ENCODE data around the gene CENPS. TPM values are rescaled to one million over a fixed set of nuclear protein-coding genes. Genes with fewer than 3 reads are reported as not detected.

The CENPS gene
- total and polyA plus RNA-seq, 9 of the 15 experiments (the other 6 are each of a cell fraction or from before 2014, with no cell fraction given) = 10.2 to 36.0 (median 26.0) TPM

DNA sequence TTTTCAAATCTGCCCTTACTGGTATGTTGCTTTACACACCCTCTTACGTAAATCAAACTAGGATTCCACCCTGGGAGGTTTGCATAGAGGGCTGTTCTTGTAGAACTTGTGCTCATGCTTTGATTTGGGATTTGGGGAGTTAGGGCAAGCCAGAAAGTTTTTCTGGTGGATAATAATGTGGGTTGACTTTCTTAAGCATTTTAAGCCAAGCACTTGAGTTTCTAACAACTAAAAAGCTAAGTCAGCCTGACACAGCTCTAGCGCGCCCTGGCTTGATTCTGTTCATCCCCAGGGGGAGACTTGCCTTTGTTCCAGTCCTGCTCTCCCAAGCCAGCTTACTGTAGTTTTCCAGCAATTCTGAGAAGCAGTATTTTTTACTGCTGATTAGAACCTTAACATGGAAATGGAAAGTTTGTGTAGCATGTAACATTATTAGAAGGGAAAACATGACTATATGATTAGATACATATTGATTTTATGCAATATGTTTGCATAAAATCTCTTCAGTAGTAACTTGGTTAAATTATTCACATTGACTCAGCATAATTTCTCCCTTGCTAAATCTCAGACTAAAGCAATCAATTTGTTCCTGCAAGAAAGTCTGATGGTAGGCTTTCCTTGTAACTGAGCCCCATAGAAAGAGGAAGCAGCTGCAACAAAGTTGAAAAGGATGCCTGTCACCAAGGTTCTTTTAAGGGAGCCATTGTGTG is 42.4 kb upstream of the CENPS start (continued):
- TF ChIP-seq, protein P1, sequence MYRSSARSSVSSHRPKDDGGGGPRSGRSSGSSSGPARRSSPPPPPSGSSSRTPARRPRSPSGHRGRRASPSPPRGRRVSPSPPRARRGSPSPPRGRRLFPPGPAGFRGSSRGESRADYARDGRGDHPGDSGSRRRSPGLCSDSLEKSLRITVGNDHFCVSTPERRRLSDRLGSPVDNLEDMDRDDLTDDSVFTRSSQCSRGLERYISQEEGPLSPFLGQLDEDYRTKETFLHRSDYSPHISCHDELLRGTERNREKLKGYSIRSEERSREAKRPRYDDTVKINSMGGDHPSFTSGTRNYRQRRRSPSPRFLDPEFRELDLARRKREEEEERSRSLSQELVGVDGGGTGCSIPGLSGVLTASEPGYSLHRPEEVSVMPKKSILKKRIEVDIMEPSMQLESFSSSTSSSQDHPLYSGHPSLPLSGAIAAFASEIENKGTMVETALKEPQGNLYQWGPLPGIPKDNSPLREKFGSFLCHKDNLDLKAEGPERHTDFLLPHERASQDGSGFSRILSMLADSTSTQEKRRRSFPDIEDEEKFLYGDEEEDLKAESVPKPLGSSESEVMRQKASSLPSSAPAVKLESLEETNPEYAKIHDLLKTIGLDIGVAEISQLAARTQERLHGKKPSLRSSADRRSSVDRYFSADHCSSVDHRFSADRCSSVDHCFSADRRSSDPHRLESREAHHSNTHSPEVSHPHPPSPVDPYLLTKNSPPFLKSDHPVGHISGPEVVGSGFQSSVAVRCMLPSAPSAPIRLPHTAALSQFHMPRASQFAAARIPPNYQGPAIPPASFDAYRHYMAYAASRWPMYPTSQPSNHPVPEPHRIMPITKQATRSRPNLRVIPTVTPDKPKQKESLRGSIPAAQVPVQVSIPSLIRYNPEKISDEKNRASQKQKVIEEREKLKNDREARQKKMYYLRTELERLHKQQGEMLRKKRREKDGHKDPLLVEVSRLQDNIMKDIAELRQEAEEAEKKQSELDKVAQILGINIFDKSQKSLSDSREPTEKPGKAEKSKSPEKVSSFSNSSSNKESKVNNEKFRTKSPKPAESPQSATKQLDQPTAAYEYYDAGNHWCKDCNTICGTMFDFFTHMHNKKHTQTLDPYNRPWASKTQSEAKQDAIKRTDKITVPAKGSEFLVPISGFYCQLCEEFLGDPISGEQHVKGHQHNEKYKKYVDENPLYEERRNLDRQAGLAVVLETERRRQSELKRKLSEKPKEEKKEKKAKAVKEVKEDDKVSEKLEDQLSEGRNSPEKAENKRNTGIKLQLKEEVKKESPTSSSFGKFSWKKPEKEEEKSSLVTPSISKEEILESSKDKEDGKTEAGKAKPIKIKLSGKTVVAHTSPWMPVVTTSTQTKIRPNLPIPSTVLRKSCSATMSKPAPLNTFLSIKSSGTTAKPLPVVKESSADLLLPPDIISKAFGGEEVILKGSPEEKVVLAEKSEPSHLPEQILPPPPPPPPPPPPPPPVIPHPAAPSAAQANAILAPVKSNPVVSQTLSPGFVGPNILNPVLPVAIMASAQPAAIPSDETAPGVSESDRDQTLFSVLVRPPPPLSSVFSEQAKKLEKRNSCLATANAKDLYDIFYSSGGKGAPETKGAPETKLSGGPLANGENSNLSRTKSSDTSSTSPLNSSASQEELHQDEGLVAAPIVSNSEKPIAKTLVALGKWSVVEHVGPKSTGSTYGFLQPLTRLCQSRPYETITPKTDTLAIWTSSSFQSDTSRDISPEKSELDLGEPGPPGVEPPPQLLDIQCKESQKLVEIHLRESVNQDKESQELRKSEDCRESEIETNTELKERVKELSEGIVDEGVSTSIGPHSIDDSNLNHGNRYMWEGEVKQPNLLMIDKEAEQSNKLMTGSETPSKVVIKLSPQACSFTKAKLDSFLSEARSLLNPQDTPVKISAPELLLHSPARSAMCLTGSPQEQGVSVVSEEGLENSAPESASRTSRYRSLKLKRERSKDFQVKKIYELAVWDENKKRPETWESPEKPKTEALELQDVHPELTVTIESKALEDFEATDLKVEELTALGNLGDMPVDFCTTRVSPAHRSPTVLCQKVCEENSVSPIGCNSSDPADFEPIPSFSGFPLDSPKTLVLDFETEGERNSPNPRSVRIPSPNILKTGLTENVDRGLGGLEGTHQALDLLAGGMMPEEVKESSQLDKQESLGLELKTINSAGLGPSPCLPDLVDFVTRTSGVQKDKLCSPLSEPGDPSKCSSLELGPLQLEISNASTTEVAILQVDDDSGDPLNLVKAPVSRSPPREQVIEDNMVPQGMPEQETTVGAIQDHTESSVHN (IDR thresholded peaks at IDR 0.05; ENCODE audit: borderline replicate concordance in 1 of 2, low read depth in 1 of 2) = peak in 1 of 2 experiments; percentile 26; a peak in 1 of 4 replicates
- TF ChIP-seq BACH1 (tag; IDR thresholded peaks at IDR 0.05) = peak; percentile 98
- no peak for TF ChIP-seq ZBTB7A (IDR thresholded peaks at IDR 0.05; ENCODE audit: borderline replicate concordance, control insufficient read depth, low read depth, low read length)
- TF ChIP-seq CBFB (CRISPR knock-in tag; IDR thresholded peaks at IDR 0.05) = no peak
- TF ChIP-seq TOE1 (IDR thresholded peaks at IDR 0.05; ENCODE audit: borderline replicate concordance) = peak; percentile 44; the same call in 1 of the 2 replicates
- TF ChIP-seq TOE1 (CRISPR knock-in tag; IDR thresholded peaks at IDR 0.05; ENCODE audit: borderline replicate concordance, low read depth) = no peak
- peak; percentile 9; the same call in 1 of the 2 replicates for TF ChIP-seq HCFC1 (IDR thresholded peaks at IDR 0.05; ENCODE audit: low read depth, low read length)
- TF ChIP-seq ATF7 (IDR thresholded peaks at IDR 0.05) = peak; percentile 30; the same call in 1 of the 2 replicates
- TF ChIP-seq ZEB2 (IDR thresholded peaks at IDR 0.05) = peak; percentile 30; the same call in 1 of the 2 replicates
- TF ChIP-seq MAFF (IDR thresholded peaks at IDR 0.05; ENCODE audit: low read length) = peak; percentile 94
- TF ChIP-seq PHF21A (IDR thresholded peaks at IDR 0.05; ENCODE audit: borderline replicate concordance, low read depth) = peak; percentile 87; the same call in 1 of the 2 replicates
- peak; percentile 49 for TF ChIP-seq EP400 (IDR thresholded peaks at IDR 0.05)
- peak; percentile 84; the same call in 1 of the 2 replicates for TF ChIP-seq HDAC2 (IDR thresholded peaks at IDR 0.05)
- peak; percentile 98 for TF ChIP-seq C11orf30 (IDR thresholded peaks at IDR 0.05; ENCODE audit: low read depth)
- 0 out of 2 replicates have a peak, but pooled peaks have one; percentile 23 for TF ChIP-seq MTA3 (IDR thresholded peaks at IDR 0.05; ENCODE audit: borderline replicate concordance)
- no peak for TF ChIP-seq USF1 (CRISPR knock-in tag; IDR thresholded peaks at IDR 0.05)
- peak in 1 of 2 experiments; percentile 53; a peak in 1 of 4 replicates for TF ChIP-seq MAZ (CRISPR knock-in tag; conservative IDR thresholded peaks at IDR 0.05 in 1 of 2, IDR thresholded peaks at IDR 0.05 in 1 of 2)
- TF ChIP-seq LEF1 (IDR thresholded peaks at IDR 0.05) = peak; percentile 15; the same call in 1 of the 2 replicates
- no peak for TF ChIP-seq U2AF2 (optimal IDR thresholded peaks at IDR 0.05; ENCODE audit: low read depth, low read length)

Measured in K562 (cell line).